SKM-1 treated with dmso at 0.1 percent for 144 hours (cell line): ENCODE results near the gene ZNF862.

ENCODE experiments used
- DNase-seq: peaks from one replicate; lab custom pipeline; 2025; ENCODE audit not compliant: unreplicated experiment; lab: John Stamatoyannopoulos, UW

The ZNF862 gene

DNA sequence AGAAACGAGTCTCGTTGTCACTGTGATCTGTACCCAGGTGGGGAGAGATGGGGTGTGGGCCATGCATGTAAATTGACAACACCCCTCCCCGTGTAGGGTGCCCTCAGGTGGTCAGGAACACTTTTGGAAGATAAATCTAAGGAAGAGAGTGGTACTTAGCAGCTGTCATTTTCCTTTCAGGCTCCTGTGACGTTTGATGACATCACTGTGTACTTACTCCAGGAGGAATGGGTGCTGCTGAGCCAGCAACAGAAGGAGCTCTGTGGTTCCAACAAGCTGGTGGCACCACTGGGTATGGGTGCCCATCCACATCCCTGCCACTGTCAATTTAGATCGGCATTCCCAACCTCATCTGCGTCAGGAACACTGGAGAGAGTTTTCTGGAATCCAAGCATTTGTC is 6.3 kb downstream of the ZNF862 start:
- no peak for DNase-seq

DNA sequence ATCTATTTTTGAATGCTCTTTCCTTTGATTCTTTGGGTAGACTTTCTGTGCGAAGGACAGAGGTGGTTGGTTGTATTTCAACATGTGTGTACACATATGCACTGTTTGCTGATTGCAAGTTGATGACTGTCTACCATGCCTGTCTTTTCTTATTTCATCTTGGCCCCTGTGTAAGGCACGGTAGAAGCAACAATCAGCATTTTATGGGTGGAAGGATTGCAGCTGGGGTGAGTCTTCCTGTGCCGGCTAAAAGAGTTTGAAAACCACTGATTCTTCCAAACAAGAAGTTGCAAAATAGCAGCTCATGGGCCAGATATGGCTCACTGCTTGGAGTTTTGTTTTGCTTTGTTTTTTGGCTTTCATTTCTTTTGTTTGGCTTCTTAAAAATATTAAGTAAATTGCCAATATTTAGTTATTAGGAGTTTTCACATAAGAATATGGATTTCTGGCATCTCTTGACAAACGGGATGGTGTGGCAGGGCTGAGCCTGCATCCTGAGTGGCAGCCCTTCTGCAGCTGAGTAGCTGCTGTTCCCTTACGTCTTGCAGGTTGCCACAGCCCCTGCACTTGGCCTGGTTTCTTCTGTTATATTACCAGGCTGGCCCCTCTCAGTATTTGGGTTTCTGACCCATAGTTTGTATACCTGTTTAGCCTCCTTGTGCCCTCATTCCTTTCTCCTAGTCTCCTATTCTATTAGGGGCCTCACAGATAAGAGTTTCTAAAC is 7.2 kb downstream of the ZNF862 start:
- DNase-seq: no peak

DNA sequence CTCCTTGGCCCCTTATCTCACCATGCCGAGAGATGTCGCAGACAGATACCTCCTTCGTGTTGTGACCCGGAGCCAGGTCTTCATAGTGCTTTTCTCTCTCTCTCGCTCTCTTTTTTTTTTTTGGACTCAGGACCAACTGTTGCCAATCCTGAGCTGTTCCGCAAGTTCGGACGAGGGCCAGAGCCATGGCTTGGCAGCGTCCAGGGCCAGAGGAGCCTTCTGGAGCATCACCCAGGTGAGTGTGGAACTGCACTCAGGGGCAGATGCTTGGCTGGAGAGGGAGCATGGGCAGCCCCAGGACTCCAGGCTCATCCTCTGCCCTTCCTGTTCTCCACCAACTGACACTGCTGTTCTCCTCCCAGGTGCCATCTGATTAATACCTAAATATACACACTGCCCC is 7.8 kb downstream of the ZNF862 start:
- DNase-seq: no peak

DNA sequence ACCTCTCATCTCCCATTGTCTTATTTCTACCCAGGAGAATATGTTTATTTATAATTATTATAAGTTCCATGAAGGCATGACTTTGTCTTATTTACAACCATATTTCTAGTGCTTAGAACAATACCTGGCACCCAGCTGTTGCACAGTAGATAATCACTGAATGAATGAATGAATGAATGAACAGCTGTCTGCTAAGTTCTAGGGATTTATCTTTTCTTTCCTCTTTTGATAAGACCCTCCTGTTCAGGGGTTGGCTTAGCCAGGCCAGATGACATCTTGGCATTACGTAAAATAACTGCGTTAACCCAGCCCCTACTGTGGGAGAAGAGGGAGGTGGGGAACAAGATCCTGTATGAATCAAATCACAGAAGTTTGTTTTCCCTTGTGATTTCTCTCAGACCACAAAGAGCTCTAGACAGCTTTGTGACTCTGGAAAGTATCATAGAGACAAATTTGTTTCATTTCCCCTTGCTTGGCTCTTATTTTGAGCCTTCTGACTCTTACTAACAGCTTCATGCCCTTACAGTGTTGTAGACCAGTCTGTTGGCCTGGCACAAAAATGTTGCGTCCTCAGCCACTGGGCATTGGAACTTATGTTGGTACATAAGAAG is 8.4 kb downstream of the ZNF862 start:
- no peak for DNase-seq

DNA sequence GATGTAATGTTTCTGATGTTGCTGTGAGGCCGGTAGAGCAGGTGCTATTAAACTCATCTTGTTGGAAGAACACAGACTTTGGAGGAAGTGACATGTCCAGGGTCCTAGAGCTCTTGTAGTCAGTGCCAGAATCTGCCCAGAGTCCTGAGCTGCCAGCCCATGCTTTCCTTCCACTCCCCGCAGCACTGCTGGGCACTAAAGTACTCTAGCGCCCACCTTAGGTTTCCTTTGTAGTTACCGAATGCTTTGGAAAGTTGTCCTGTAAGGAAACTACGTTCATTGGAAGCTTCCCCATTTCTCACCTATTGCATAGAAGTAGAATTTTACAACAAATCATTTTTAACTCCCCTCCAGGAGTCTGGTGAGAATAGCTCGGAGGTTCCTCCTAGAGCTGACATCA is 11.0 kb downstream of the ZNF862 start:
- DNase-seq: no peak

DNA sequence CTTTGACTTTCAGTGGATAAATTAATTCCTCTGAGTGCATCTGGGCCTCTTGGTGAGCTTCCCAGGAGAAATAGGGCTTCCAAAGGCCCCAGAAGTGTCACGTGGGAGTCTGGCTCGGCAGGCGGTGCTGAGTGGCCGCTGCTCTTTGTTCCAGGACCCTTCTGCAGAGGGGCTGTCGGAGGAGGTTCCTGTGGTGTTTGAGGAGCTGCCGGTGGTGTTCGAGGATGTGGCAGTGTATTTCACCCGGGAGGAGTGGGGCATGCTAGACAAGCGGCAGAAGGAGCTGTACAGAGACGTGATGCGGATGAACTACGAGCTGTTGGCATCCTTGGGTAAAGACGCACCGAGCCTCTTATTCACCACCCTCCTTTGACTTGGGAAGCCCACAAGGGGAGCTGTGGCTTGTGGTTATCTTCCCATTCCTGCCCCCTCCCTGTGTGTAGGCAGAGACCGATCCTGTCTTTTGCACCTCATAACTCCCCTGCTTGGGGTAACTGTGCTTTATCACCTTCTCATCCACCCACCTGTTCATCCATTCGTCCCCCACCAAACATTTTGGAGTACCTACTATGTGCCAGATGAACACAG is 11.9 kb downstream of the ZNF862 start:
- DNase-seq: no peak

DNA sequence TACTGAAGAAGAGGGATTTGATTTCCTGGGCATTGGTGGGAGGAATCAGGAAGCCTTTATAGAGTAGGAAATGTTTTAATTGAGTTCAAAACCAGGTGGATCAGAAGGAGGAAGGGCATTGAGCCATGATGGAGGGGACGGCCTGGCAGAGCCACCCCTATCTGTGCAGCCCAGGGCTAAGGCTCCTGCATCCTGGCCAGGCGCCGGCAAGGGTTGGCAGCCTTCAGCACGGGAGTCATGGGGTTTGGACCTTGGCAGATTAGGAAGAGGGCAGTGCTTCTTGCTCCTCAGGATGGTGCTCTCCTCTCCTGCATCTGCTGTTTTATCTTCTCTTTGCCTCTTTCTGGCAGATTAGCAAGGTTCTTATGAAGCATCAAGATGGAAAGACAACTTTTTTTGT is 12.5 kb downstream of the ZNF862 start:
- DNase-seq: no peak

DNA sequence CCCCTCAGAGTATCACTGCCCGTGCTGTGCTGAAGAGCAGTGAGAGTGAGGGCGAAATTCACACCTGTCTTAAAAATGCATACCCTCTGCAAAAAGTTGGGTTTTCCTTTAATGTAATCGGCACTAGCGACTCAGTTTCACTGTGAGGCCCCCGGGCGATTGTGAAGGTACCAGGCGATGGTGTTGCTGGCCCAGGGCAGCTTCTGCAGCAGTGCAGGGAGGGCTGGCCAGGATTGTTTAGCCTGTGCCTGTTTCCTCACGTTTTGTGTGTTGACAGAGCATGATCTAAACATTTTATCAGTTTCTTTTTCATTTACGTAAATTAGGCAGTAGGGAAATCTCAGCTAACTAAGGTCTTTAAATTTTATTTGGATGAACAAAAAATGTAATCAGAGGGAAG is 13.3 kb downstream of the ZNF862 start:
- no peak for DNase-seq

DNA sequence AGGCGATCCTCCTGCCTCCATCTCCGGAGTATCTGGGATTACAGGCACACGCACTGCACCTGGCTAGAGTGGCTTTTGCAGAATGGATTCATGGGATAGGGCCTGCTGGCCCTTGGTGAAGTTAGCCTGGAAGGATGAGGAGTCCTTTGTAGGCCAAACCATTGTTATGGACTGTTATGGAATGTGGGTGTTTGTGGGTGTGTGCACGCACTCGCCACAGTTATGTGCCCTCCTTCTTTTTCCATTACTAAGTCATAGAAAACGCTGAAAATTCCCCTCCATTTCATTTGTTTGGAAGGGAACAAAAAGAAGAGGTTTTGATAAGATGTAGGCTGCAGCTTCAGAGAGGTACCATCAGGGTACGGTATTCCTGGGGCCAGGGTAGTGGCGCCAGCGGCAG is 15.0 kb downstream of the ZNF862 start:
- no peak for DNase-seq

DNA sequence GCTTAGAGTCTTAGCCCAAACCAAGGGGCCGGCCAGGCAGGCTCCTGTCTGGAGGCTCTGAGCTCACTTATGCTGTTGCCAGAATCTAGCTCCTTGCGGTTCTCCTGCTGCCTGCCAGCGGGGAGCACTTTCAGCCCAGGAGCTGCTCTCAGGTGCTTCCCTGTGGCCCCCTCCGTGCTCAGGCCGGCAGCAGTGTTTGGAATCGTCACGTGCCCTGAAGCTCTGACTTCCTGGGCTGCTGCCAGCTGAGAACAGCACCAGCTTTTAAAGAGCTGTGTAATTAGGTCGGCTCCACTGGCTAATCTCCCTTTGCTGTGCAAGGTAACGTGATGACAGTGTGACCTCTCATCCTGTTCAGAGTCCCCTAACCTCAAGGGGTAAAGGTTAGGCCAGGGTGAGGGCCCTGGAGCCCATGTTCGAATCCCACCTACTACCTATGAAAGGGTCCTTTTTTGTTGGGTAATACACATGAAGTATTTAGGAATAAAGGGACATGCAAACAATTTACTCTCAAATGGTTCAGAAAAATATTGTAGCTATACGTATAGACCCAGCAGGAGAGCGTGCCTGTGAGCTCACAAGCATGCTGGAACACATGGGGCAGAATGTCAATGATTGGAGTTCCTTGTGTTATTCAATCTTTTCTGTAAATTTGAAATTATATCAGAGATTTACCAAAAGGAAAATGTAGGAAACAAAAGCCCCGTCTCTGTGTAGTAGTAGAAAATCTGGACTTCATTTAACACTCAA is 16.6 kb downstream of the ZNF862 start:
- DNase-seq: no peak

DNA sequence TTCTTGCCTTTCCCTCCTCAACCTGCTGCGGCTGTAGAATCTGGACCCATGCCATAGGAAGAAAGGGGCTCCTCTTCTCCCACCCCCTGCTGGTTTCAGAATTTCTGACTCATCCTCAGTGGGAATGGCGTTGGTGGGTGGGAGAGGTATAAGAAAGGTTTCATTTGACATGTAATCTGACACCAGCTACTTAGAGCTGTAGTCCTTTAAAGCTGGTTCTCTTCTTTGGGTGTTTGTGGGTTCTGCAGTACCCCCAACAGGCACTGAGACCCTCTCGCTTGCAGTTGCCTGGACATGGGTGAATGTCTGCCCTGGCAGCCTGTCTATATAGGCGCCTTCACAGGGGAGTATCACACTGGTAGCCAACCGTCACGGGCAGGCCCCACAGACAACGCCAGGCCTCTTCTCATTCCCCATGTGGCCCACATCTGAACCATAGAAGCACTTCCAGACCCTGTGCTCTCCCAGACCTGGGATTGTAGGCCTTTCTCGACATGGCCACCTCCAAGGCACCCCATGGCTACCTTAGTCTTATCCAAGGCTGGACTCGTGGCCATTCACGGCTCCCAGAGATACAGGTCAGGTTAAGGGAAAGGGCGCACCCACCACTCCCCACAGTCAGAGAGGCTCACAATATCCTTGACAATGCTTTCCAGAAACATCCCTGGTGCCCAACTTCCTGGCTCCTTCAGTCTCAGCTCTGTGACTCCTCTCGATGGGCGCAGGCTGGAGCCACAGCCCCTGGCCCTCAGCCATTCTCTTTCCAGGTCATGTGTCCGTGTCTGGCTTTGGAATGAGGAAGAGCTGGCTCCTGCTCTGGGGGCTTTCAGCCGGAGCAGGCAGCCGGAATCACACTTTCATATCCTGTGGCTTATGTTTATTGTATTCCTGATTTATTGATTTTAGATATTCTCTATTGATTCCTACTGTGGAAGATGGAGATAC is 17.5 kb downstream of the ZNF862 start:
- DNase-seq: no peak

DNA sequence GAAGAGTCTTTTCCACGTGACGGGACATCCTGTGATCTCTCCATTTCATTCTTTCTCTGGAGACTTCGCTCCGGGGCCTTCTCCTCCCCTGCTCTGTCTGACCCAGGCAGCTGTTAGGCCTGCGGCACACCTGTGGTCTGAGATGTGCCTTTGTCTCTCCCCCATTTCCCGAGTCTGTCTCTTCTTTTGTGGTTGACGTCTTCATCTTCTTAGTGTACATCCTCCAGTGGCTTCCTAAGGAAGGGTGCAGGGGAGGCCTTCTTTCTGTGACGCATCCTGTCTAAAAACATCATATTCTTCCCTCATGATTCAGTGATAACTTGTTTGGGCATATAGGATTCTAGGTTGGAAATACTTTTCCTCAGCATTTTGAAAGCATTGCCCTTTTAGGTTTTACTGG is 18.4 kb downstream of the ZNF862 start:
- no peak for DNase-seq

DNA sequence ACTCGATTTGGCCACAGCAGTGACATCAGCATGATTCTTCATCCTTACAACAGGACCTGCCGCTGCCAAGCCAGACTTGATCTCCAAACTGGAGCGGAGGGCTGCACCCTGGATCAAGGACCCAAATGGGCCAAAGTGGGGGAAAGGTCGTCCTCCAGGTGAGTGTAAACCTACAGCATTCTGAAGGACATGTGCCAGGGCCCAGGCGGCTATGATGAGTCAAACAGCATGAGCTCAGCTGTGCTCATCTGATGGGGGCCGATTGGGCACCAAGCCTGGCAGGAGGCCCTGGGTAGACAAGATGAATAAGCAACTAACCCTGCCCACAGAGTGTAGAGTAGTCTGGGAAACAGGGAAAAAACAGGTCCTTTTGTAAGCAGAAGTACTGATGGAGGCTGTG is 21.2 kb downstream of the ZNF862 start:
- DNase-seq: no peak

DNA sequence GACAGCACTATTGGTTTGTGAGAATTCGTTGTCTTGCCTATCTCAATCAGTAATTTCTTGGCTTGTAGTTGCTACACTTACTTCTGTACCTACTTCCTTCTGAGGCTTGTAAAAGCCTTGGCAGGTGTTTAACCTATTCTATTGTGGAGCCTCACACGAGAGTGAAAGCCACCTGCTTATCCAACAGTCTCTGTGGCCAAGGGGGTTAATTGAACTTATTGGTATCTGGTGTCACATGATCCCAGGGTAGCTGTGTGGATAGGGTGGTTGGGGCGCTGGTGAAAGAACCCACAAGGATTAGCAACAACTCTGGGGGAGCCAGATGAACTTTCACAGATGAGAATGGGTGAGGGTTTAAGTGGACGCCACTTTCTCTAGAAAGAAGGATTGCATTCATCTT is 21.7 kb downstream of the ZNF862 start:
- DNase-seq: no peak

DNA sequence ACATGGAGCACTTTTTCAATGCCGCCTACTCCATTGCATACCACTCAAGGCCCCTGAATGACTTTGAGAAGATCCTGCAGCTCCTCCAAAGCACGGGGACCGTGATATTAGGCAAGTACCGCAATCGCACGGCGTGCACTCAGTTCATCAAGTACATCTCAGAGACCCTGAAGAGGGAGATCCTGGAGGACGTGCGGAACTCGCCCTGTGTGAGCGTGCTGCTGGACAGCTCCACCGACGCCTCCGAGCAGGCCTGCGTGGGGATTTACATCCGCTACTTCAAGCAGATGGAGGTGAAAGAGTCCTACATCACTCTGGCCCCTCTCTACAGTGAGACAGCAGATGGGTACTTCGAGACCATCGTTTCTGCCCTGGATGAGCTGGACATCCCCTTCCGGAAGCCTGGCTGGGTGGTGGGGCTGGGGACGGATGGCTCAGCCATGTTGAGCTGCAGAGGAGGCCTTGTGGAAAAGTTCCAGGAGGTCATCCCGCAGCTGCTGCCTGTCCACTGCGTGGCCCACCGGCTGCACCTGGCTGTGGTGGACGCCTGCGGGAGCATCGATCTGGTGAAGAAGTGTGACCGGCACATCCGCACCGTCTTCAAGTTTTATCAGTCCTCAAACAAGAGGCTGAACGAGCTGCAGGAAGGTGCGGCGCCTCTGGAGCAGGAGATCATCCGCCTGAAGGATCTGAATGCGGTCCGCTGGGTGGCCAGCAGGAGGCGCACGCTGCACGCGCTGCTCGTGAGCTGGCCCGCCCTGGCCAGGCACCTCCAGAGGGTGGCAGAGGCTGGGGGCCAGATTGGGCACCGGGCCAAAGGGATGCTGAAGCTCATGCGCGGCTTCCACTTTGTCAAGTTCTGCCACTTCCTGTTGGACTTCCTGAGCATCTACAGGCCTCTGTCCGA is 22.9 kb downstream of the ZNF862 start:
- no peak for DNase-seq

DNA sequence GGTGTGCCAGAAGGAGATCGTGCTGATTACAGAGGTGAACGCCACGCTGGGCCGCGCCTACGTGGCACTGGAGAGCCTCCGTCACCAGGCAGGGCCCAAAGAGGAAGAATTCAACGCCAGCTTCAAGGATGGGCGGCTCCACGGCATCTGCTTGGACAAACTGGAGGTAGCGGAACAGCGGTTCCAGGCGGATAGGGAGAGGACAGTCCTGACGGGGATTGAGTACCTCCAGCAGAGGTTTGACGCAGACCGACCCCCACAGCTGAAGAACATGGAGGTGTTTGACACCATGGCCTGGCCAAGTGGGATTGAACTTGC is 23.5 kb downstream of the ZNF862 start:
- no peak for DNase-seq

DNA sequence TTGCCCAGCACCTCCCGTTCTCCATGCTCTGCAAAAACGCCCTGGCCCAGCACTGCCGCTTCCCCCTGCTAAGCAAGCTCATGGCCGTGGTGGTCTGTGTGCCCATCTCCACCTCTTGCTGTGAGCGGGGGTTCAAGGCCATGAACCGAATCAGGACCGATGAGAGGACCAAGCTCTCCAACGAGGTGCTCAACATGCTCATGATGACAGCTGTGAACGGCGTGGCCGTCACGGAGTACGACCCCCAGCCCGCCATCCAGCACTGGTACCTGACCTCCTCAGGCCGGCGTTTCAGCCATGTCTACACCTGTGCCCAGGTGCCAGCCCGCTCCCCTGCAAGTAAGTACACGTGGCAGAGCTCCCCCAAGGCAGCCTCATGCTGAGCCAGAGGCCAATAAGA is 24.0 kb downstream of the ZNF862 start:
- DNase-seq: no peak

DNA sequence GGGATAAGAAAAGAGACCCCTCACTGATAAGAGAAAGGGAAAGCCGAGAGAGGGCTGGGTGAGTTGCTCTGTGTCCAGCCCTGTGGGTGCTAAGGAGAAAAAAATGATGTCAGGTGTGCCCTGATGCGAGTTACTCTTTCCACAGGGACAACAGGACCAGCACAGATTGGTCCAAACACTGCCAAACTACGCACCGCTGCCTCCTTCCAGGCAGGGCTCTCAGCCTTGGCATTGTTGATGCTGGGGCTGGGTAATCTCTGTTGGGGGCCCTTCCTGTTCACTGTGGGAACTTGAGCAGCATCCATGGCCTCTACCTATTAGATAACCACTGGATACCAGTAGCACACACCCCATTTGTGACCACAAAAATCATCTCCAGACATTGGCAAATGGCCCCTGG is 25.3 kb downstream of the ZNF862 start:
- no peak for DNase-seq

DNA sequence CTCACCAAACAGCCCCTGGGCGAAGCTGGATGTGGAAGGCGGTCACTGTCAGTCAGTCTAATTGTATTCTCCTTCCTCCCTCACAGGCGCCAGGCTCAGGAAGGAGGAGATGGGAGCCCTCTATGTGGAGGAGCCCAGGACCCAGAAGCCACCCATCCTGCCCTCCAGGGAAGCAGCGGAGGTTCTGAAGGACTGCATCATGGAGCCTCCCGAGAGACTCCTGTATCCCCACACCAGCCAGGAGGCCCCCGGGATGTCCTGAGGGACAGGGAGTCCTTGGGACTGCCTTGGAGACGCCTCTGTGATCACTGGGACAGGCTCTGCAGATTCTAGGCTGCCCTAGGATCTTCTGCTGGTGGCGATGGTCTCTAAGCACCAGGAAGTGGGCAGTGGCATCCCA is 25.8 kb downstream of the ZNF862 start:
- no peak for DNase-seq

DNA sequence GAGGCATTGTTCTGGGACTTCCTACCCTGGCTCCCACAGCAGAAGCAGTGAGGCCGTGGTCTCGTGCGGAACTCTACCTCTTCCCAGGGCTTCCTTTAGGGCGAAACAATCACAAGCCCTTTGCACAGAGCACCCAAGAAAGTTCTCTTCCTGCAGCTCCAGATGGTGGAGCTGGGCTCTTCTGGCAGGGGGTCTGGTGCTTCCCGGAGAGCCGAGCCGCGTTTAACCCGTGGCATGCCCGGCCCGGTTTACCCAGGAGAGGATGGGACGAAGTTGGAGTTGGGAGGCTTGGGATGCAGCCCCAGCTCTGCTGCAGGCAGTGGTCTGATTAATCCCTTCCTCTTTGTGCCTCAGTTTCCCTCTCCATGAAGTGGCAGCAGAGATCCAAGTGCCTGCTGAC is 26.6 kb downstream of the ZNF862 start:
- DNase-seq: no peak
